ENCODE data around the gene PHACTR2. TPM values are rescaled to one million over a fixed set of nuclear protein-coding genes. Genes with fewer than 3 reads are reported as not detected.
"Not testable (repeated sequence)": the region's sequence is repeated elsewhere in the genome, so short reads cannot be mapped to it uniquely, and the experiment has no call there.

The PHACTR2 gene
- total and polyA plus RNA-seq, 3 donors from 2014 or later, result 18.3 to 121 (median 102) TPM

DNA sequence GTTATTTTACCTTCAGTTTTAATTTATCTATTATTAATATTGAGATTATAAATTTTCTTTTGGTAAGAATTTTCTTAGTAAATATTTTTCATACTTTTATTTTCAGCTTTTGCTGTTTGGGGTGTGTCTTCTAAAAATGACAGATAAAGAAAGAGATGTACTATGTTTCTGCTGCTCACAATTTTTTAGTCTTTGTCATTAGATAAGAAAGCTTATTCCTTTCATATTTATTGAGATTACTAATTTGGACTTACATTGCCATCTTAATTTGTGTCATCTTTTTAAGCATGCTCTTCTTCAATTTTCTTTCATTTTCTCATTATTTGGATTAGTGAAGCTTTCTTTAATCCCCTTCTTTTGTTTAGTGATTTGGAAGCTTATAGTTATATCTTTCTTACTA lies 13.6 kb upstream of the PHACTR2 start:
- no peak for DNase-seq
- H3K4me3 ChIP-seq, result no peak overlapping the region
- H3K9me3 ChIP-seq, result no peaks in the 10 kb centered on the region
- no peaks in the 10 kb centered on the region for H3K36me3 ChIP-seq (ENCODE audit: low read depth, missing control alignments)
- no peaks in the 10 kb centered on the region for H3K27me3 ChIP-seq
- TF ChIP-seq, protein P1, sequence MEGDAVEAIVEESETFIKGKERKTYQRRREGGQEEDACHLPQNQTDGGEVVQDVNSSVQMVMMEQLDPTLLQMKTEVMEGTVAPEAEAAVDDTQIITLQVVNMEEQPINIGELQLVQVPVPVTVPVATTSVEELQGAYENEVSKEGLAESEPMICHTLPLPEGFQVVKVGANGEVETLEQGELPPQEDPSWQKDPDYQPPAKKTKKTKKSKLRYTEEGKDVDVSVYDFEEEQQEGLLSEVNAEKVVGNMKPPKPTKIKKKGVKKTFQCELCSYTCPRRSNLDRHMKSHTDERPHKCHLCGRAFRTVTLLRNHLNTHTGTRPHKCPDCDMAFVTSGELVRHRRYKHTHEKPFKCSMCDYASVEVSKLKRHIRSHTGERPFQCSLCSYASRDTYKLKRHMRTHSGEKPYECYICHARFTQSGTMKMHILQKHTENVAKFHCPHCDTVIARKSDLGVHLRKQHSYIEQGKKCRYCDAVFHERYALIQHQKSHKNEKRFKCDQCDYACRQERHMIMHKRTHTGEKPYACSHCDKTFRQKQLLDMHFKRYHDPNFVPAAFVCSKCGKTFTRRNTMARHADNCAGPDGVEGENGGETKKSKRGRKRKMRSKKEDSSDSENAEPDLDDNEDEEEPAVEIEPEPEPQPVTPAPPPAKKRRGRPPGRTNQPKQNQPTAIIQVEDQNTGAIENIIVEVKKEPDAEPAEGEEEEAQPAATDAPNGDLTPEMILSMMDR (IDR thresholded peaks at IDR 0.05), result no peak
- no peak for TF ChIP-seq POLR2A (IDR thresholded peaks at IDR 0.05)
- no peaks in the 10 kb centered on the region for H3K4me1 ChIP-seq
- H3K27ac ChIP-seq, result no peak overlapping the region
- intact Hi-C loops (cut with DNase I; ENCODE audit: low total_unique reads), result no loop called here

- H3K4me1 ChIP-seq; H3K27me3 ChIP-seq; H3K4me3 ChIP-seq; H3K27ac ChIP-seq; DNase-seq; H3K36me3 ChIP-seq (ENCODE audit: low read depth, missing control alignments); intact Hi-C loops (cut with DNase I; ENCODE audit: low total_unique reads); H3K9me3 ChIP-seq: not testable (repeated sequence)
- WGBS, 2 donors, result 91 to 100% methylated on average over 1 of the region's 1 CpG
These were observed 11.8 kb upstream of the PHACTR2 start for GRCh38 chr6:143666007-143666406.

- H3K27ac ChIP-seq; H3K4me1 ChIP-seq; H3K27me3 ChIP-seq; DNase-seq; H3K36me3 ChIP-seq (ENCODE audit: low read depth, missing control alignments); H3K9me3 ChIP-seq; H3K4me3 ChIP-seq; intact Hi-C loops (cut with DNase I; ENCODE audit: low total_unique reads): not testable (repeated sequence)
- WGBS, 2 donors, result 96 to 100% methylated on average over 1 of the region's 1 CpG
These were observed 8.3 kb upstream of the PHACTR2 start for GRCh38 chr6:143669483-143669882.

GRCh38 chr6:143673669-143674068 lies 4.1 kb upstream of the PHACTR2 start:
- Histone ChIP-seq H3K4me1 (peaks cover 27% of the 10 kb centered on the region), H3K27ac (peak overlapping the region; percentile 14 to 67)
- WGBS, 2 donors, result 26 to 48% methylated on average over 4 of the region's 4 CpGs

DNA sequence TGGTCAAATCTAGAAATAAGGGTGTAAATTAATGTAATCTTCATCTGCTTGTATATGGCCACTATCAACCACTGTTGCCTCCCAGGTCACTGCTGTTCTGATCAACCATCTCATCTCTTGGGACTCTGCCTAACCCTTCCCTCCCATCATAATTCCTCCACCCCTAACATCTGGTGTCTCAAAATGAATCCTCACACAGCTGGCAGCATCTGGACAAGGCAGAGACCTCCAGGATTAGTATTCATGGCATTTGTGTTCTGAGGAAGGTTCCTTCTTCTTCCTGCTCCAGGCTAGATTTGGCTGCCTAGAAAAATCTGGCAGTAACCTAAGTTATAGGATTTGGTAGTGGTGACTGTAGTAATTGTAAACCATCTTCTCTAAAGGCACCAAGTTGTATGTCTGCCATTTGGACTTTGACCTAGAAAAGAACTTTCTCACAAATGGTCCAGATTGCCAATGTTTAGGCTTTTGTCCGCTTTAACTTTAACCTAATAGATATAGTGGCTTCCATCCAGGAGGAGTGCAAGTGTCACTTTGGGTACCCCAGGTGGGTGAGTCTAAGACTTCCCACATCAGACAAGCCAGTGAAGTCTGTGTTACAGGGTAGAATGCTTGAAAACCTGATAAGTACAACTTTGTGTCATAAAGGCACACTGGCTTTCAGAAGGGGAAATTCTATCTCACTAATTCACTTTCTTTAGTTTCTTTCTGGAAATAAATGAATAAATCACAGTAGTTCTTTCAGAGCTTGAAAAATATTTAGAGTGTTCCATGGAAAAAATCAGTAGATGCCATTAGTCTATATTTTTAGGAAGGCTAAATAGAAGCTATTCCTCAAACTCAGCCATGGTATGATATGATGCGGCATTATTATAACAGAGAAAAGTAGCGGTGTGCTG lies 3.0 kb upstream of the PHACTR2 start:
- Histone ChIP-seq H3K9me3 (no peaks in the 10 kb centered on the region), H3K27ac (peak overlapping the region; percentile 14 to 67), H3K4me3 (no peak overlapping the region), H3K36me3 (ENCODE audit: low read depth, missing control alignments) (no peaks in the 10 kb centered on the region), H3K27me3 (no peaks in the 10 kb centered on the region), H3K4me1 (peaks cover 27% of the 10 kb centered on the region)
- no peak for TF ChIP-seq POLR2A (IDR thresholded peaks at IDR 0.05)
- TF ChIP-seq, protein P1 (IDR thresholded peaks at IDR 0.05), result no peak
- intact Hi-C loops (cut with DNase I; ENCODE audit: low total_unique reads), result no loop called here
- 64 to 77% methylated on average over 3 of the region's 3 CpGs for WGBS, 2 donors
- DNase-seq, result no peak

More at GRCh38 chr6:143673669-143674068, 4.1 kb upstream of the PHACTR2 start:
- H3K36me3 ChIP-seq (ENCODE audit: low read depth, missing control alignments), result no peaks in the 10 kb centered on the region
- TF ChIP-seq, protein P1 (IDR thresholded peaks at IDR 0.05), result no peak
- TF ChIP-seq POLR2A (IDR thresholded peaks at IDR 0.05), result no peak
- H3K4me3 ChIP-seq, result no peak overlapping the region
- intact Hi-C loops (cut with DNase I; ENCODE audit: low total_unique reads), result no loop called here
- no peaks in the 10 kb centered on the region for H3K9me3 ChIP-seq
- H3K27me3 ChIP-seq, result no peaks in the 10 kb centered on the region
- no peak for DNase-seq

Measured in testis (tissue), 3 donors.